Right lobe of liver (tissue), 4 donors: ENCODE data around the gene DUSP16.

Experiments used
- POLR2A ChIP-seq: fragments of 450-650 bp; IDR thresholded peaks from one replicate; pipeline ENCODE4 v1.6.1; 2017; ENCODE audit warnings: antibody characterized with exemption, mild to moderate bottlenecking
- TF ChIP-seq, protein P1 (sequence below), 4 donors: fragments of 200-600 bp in 3 of 4; fragments of 450-650 bp in 1 of 4; IDR thresholded peaks; one replicate each; pipeline versions ENCODE4 v1.5.1 to v1.8.0; 2016 to 2022; ENCODE audit warnings: antibody characterized with exemption in 4 of 4, mild to moderate bottlenecking in 2 of 4
- donor health status: DM: no; HTN: no; CAD: no.
- donor health status: DM: no; HTN: no; CAD: no.
- donor health status: DM: no; HTN: yes; CAD: no.

DNA sequence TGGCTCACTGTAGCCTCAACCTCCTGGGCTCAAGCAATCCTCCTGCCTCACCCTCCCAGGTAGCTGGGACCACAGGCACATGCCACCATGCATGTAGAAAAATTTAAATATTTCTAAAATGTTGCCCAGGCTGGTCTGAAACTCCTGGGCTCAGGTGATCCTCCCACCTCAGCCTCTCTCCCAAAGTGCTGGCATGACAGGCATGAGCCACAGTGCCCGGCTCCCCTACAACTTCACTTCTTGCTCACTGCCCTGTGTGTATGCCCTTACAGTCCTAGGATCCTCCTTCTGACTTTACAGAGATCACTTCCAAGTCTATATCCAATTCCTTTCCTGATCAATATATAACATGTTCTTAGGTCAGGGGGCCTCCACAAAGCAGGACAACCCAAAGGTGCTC is 25.2 kb upstream of the DUSP16 start:
- no peak for TF ChIP-seq POLR2A
- TF ChIP-seq, protein P1, sequence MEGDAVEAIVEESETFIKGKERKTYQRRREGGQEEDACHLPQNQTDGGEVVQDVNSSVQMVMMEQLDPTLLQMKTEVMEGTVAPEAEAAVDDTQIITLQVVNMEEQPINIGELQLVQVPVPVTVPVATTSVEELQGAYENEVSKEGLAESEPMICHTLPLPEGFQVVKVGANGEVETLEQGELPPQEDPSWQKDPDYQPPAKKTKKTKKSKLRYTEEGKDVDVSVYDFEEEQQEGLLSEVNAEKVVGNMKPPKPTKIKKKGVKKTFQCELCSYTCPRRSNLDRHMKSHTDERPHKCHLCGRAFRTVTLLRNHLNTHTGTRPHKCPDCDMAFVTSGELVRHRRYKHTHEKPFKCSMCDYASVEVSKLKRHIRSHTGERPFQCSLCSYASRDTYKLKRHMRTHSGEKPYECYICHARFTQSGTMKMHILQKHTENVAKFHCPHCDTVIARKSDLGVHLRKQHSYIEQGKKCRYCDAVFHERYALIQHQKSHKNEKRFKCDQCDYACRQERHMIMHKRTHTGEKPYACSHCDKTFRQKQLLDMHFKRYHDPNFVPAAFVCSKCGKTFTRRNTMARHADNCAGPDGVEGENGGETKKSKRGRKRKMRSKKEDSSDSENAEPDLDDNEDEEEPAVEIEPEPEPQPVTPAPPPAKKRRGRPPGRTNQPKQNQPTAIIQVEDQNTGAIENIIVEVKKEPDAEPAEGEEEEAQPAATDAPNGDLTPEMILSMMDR (IDR thresholded peaks at IDR 0.05): no peak
